WTC11 (cell line): ENCODE measurements around the gene DEGS1.

Source experiments
- CREM ChIP-seq: sonication (generic); formaldehyde crosslinking; IDR thresholded peaks from 2 replicates; pipeline ENCODE4 v1.8.1; 2022; ENCODE audit warnings: mild to moderate bottlenecking, missing genetic modification reagents, moderate library complexity
- KAT7 ChIP-seq: sonication (generic); formaldehyde crosslinking; IDR thresholded peaks from 2 replicates; pipeline ENCODE4 v1.8.1; 2023; ENCODE audit warnings: missing genetic modification reagents, mild to moderate bottlenecking, borderline replicate concordance
- NFYB ChIP-seq: sonication (generic); formaldehyde crosslinking; conservative IDR thresholded peaks from 2 replicates; pipeline ENCODE4 v1.8.0; 2022; ENCODE audit warnings: low read depth, missing genetic modification reagents
- SP1 ChIP-seq: sonication (generic); formaldehyde crosslinking; conservative IDR thresholded peaks from 2 replicates; pipeline ENCODE4 v1.8.1; 2022; ENCODE audit warnings: missing genetic modification reagents
- ZNF423 ChIP-seq: fragments of 250-450 bp; sonication (Bioruptor Pico); IDR thresholded peaks from 2 replicates; pipeline ENCODE4 v2.1.2; 2022; ENCODE audit warnings: mild to moderate bottlenecking, moderate library complexity
- TF ChIP-seq, protein P1 (sequence below): fragments of 200-600 bp; IDR thresholded peaks from 2 replicates; pipeline ENCODE4 v1.8.0; 2022; ENCODE audit warnings: antibody characterized with exemption
- TF ChIP-seq, protein P2 (sequence below): sonication (generic); formaldehyde crosslinking; IDR thresholded peaks from 2 replicates; pipeline ENCODE4 v1.8.1; 2023; ENCODE audit warnings: mild to moderate bottlenecking, moderate library complexity, missing genetic modification reagents

DNA sequence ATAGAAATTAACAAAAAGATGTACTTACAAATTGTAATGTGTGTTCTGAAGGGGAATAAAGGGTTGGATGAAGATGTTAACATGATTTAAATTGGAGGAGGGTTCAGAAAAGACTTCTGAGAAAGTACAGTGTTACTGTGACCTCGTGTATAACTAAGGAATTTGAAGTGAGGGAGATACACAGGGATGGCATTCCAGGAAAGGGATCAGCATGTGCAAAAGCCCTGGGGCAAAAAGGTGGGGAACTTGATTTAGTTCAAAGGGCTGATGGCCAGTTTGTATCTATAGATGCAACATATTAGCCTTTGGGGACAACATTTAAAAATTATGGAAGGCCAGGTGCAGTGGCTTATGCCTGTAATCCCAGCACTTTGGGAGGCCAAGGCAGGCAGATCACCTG is 33.3 kb upstream of the DEGS1 start:
- TF ChIP-seq NFYB (CRISPR knock-in tag) (no peak), CREM (CRISPR knock-in tag) (no peak), SP1 (CRISPR knock-in tag) (no peak), ZNF423 (no peak), KAT7 (CRISPR knock-in tag) (no peak)
- TF ChIP-seq, protein P1, sequence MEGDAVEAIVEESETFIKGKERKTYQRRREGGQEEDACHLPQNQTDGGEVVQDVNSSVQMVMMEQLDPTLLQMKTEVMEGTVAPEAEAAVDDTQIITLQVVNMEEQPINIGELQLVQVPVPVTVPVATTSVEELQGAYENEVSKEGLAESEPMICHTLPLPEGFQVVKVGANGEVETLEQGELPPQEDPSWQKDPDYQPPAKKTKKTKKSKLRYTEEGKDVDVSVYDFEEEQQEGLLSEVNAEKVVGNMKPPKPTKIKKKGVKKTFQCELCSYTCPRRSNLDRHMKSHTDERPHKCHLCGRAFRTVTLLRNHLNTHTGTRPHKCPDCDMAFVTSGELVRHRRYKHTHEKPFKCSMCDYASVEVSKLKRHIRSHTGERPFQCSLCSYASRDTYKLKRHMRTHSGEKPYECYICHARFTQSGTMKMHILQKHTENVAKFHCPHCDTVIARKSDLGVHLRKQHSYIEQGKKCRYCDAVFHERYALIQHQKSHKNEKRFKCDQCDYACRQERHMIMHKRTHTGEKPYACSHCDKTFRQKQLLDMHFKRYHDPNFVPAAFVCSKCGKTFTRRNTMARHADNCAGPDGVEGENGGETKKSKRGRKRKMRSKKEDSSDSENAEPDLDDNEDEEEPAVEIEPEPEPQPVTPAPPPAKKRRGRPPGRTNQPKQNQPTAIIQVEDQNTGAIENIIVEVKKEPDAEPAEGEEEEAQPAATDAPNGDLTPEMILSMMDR: no peak
- TF ChIP-seq, protein P2, sequence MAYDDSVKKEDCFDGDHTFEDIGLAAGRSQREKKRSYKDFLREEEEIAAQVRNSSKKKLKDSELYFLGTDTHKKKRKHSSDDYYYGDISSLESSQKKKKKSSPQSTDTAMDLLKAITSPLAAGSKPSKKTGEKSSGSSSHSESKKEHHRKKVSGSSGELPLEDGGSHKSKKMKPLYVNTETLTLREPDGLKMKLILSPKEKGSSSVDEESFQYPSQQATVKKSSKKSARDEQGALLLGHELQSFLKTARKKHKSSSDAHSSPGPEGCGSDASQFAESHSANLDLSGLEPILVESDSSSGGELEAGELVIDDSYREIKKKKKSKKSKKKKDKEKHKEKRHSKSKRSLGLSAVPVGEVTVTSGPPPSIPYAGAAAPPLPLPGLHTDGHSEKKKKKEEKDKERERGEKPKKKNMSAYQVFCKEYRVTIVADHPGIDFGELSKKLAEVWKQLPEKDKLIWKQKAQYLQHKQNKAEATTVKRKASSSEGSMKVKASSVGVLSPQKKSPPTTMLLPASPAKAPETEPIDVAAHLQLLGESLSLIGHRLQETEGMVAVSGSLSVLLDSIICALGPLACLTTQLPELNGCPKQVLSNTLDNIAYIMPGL: no peak
